Gastroesophageal sphincter (tissue), 3 donors: Measurements from ENCODE around the gene HEBP1.

Source experiments
- CTCF ChIP-seq, 4 experiments: fragments of 200-600 bp in 2 of 4; fragments of 450-650 bp in 2 of 4; sonication (generic) in 1 of 4; IDR thresholded peaks; one replicate each; pipeline ENCODE4 v1.5.1; 2017 to 2019; ENCODE audit warnings: antibody characterized with exemption in 4 of 4, mild to moderate bottlenecking in 2 of 4, moderate library complexity in 2 of 4
- POLR2A ChIP-seq, 2 donors: fragments of 450-650 bp; IDR thresholded peaks; one replicate each; pipeline ENCODE4 v1.6.1; 2017; ENCODE audit warnings: antibody characterized with exemption in 2 of 2, mild to moderate bottlenecking in 2 of 2, moderate library complexity in 1 of 2
- POLR2AphosphoS5 ChIP-seq: sonication (generic); formaldehyde crosslinking; IDR thresholded peaks from one replicate; pipeline ENCODE4 v1.6.1; 2017; ENCODE audit warnings: antibody characterized with exemption

DNA sequence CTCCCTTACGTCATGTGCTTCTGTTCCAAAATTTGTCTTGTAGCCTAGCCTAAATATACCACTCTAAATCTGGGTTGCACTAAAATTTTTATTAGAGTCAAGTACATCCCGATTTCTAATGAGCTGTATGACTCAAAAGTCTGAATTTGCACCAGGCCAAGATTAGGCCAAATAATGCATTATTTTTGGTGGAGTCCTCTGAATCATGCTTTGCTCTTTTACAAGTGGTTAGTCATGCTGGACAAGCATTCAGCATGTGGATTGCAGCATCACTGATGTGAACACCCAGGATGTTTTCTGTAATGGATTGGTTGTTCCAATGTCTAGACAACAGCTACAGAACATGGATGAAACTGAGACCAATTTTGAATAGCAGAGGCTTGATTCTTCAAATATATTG lies 23.7 kb downstream of the HEBP1 start:
- TF ChIP-seq CTCF (IDR thresholded peaks at IDR 0.05) (no peak), POLR2AphosphoS5 (peak; percentile 71), POLR2A (IDR thresholded peaks at IDR 0.05) (no peak)
